ES-I3 (cell line): ENCODE measurements around the gene DISC1.

Experiments used
- H3K36me3 ChIP-seq: 2 replicates; pipeline ENCODE4 v1.6.1; 2013; ENCODE audit warnings: mild to moderate bottlenecking, low read length, control low read depth, moderate library complexity; ENCODE audit not compliant: insufficient read depth
- H3K4me1 ChIP-seq: 2 replicates; pipeline ENCODE4 v1.6.1; 2013; ENCODE audit warnings: mild to moderate bottlenecking, control low read depth, low read length; ENCODE audit not compliant: insufficient read depth
- H3K9ac ChIP-seq: 2 replicates; pipeline ENCODE4 v1.6.1; 2013; ENCODE audit warnings: low read depth, mild to moderate bottlenecking, low read length, moderate library complexity
- H3K9me3 ChIP-seq: 2 replicates; pipeline ENCODE4 v1.6.1; 2013; ENCODE audit warnings: mild to moderate bottlenecking, low read length, moderate library complexity; ENCODE audit not compliant: control insufficient read depth, insufficient read depth

Gene DISC1

DNA sequence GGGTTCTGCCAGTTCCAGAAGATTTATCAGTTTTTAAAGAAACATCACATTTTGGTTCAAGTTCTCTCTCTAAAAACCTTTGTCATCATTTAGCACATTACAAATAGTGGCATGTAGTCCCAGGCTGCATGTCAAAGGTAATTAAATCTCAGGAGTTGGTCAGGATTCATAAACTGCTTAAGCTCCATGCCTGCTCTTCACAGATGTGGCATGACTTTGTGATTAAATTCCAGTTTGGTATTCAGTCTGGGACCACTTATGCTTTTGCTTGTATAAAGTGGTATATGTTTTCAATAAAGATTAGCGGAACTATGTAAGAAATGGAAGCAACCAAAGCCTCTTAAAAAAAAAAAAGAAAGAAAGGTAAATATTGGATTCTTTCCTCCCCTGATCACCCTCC lies 408.0 kb downstream of the DISC1 start:
- H3K4me1 ChIP-seq = peaks cover 3% of the 10 kb centered on the region
- no peaks in the 10 kb centered on the region for H3K36me3 ChIP-seq
- no peaks in the 10 kb centered on the region for H3K9me3 ChIP-seq
- no peak overlapping the region for H3K9ac ChIP-seq

GRCh38 chr1:232036181-232036933 lies 409.8 kb downstream of the DISC1 start:
- no peaks in the 10 kb centered on the region for H3K9me3 ChIP-seq
- no peaks in the 10 kb centered on the region for H3K36me3 ChIP-seq
- peaks cover 3% of the 10 kb centered on the region for H3K4me1 ChIP-seq
- no peak overlapping the region for H3K9ac ChIP-seq

- Histone ChIP-seq H3K4me1 (peaks cover 3% of the 10 kb centered on the region), H3K36me3 (no peaks in the 10 kb centered on the region), H3K9me3 (no peaks in the 10 kb centered on the region), H3K9ac (no peak overlapping the region)
Measured at GRCh38 chr1:232037774-232038388, 411.3 kb downstream of the DISC1 start.

GRCh38 chr1:232038706-232039677 lies 412.4 kb downstream of the DISC1 start:
- Histone ChIP-seq H3K9me3 (no peaks in the 10 kb centered on the region), H3K36me3 (no peaks in the 10 kb centered on the region), H3K9ac (no peak overlapping the region), H3K4me1 (peaks cover 4% of the 10 kb centered on the region)

GRCh38 chr1:232040260-232040659 lies 413.7 kb downstream of the DISC1 start:
- Histone ChIP-seq H3K9me3 (no peaks in the 10 kb centered on the region), H3K9ac (no peak overlapping the region), H3K36me3 (no peaks in the 10 kb centered on the region)

DNA sequence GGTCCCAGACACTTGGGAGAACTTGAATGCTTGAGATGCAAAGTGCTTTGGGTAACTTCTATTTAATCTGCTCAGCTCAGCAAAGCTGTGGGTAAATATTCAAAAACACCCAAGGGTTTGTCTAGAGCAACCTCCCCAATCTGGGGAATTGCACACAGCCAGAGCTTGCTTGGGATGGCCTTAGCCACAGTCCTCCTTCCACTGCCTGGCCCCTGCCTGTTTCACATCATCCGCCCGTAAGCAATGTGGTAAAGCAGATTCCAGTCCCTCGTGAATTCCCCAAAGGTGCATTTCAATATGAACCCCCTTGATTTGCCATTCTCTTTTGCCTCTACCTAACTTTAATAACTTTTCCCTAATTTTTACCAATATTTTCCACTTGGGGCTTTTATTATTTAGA lies 418.1 kb downstream of the DISC1 start:
- H3K9me3 ChIP-seq = no peaks in the 10 kb centered on the region
- H3K4me1 ChIP-seq = peaks cover 30% of the 10 kb centered on the region
- no peaks in the 10 kb centered on the region for H3K36me3 ChIP-seq
- H3K9ac ChIP-seq = peak overlapping the region; percentile 11; the same call in 1 of the 2 replicates

More at GRCh38 chr1:232040260-232040659, 413.7 kb downstream of the DISC1 start:
- H3K4me1 ChIP-seq = peaks cover 14% of the 10 kb centered on the region

- peaks cover 30% of the 10 kb centered on the region for H3K4me1 ChIP-seq
- peak overlapping the region; percentile 11; the same call in 1 of the 2 replicates for H3K9ac ChIP-seq
- H3K36me3 ChIP-seq = no peaks in the 10 kb centered on the region
- H3K9me3 ChIP-seq = no peaks in the 10 kb centered on the region
Measured at GRCh38 chr1:232045139-232045994, 418.8 kb downstream of the DISC1 start.

DNA sequence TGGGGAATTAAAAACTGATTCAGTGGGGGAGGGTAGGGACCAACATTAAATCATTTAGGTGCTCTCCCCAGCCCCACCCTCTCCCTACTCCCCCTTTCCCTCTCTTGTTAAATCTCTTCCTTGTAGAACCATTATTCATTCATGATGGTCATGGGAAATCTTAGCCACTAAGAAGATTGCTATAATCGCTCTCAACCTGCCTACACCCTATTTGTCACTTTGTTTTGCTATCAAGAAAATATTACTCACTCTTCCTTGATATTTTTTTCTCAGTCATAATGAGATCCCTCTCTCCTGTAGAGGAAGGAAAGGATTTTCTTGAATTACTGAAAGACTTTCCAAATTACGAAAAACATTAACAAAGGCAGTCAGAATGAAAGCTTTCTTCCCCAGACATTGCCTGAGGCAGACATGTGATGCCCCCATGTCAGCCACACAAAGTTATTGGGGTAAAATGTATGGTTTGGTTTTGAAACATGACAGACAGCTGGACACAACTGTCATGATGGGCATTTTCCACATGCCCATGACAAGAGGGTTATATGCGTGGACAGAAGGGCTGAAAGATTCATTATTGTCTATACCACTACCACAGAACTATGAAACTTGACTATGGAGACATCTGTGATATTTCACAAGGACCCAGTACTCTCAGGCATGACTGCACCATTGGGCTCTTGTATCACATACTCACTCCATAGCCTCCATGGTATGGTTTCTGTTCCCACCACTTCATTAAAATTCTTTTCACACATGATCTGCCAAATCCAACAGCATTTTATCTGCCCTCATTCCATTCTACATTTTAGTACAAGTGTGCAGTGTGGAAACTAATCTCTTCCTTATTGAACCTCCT lies 420.1 kb downstream of the DISC1 start:
- H3K9ac ChIP-seq = no peak overlapping the region
- H3K36me3 ChIP-seq = no peaks in the 10 kb centered on the region
- H3K9me3 ChIP-seq = no peaks in the 10 kb centered on the region

GRCh38 chr1:232047473-232047872 lies 420.9 kb downstream of the DISC1 start:
- Histone ChIP-seq H3K9ac (no peak overlapping the region), H3K4me1 (peaks cover 30% of the 10 kb centered on the region), H3K36me3 (no peaks in the 10 kb centered on the region), H3K9me3 (no peaks in the 10 kb centered on the region)

More for the DNA sequence above, 420.1 kb downstream of the DISC1 start:
- peaks cover 30% of the 10 kb centered on the region for H3K4me1 ChIP-seq

GRCh38 chr1:232048481-232048880 lies 421.9 kb downstream of the DISC1 start:
- Histone ChIP-seq H3K9me3 (no peaks in the 10 kb centered on the region; the same call in 1 of the 2 replicates), H3K36me3 (no peaks in the 10 kb centered on the region), H3K9ac (no peak overlapping the region), H3K4me1 (peaks cover 30% of the 10 kb centered on the region)

- H3K4me1 ChIP-seq = peaks cover 26% of the 10 kb centered on the region
- H3K9ac ChIP-seq = no peak overlapping the region
Measured at GRCh38 chr1:232049335-232049734, 422.7 kb downstream of the DISC1 start.

DNA sequence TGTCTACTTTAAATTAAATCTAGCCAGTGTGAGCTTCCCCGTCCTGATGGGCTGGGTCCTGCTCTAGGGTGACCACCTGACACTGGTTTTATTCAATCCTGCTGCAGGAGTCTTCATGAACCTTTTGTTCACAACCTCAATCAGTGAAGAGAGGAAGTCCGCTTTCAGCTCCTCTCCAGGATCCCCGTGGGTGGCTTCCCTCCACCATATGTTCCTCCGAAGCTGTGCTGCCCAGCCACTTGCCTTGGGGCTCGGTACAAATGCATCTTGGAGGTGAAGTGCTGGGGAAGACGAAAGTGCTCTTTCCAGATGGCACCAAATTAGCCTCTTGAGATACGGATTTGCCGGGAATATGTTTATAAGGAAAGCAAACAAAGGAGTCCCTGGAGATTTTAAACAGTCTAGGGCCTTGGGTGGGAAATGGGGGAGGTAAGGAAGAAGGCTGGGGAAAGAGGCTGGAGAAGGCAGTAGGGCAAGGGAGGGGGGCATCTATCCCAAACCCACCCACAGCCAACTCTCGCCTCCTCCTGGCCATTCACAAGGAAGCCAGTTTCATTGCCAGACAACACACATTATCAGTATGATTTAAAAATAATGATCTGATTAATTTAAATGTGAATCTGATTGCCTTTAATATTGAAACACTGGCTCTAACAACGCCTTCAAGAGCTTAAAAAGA lies 430.8 kb downstream of the DISC1 start:
- H3K36me3 ChIP-seq = no peaks in the 10 kb centered on the region
- H3K4me1 ChIP-seq = peaks cover 16% of the 10 kb centered on the region

More at GRCh38 chr1:232049335-232049734, 422.7 kb downstream of the DISC1 start:
- no peaks in the 10 kb centered on the region for H3K36me3 ChIP-seq
- no peaks in the 10 kb centered on the region; the same call in 1 of the 2 replicates for H3K9me3 ChIP-seq

More for the DNA sequence above, 430.8 kb downstream of the DISC1 start:
- H3K9ac ChIP-seq = no peak overlapping the region
- H3K9me3 ChIP-seq = no peaks in the 10 kb centered on the region; the same call in 1 of the 2 replicates
